ENCODE results near the gene UCN2. TPM values are rescaled to one million over a fixed set of nuclear protein-coding genes. Genes with fewer than 3 reads are reported as not detected.

The UCN2 gene
- polyA plus RNA-seq, 3 donors = 0.61 TPM; not detected in 2

- H3K9me3 ChIP-seq (replicated peaks in 1 of 2; ENCODE audit: control insufficient read depth in 1 of 2, insufficient read depth in 1 of 2, low read length in 2 of 2) = no peaks in the 10 kb centered on the region
- H3K4me3 Mint-ChIP-seq = peak overlapping the region; percentile 47 to 78
- no peak overlapping the region for H2AFZ ChIP-seq (ENCODE audit: insufficient read depth, low read depth, low read length, poor library complexity, severe bottlenecking)
- peak; percentile 77 to 92 (median 84) for DNase-seq
- H3K27ac ChIP-seq (ENCODE audit: low read depth in 1 of 2, low read length in 2 of 2) = peak overlapping the region; percentile 85 to 86
- TF ChIP-seq, protein P1, sequence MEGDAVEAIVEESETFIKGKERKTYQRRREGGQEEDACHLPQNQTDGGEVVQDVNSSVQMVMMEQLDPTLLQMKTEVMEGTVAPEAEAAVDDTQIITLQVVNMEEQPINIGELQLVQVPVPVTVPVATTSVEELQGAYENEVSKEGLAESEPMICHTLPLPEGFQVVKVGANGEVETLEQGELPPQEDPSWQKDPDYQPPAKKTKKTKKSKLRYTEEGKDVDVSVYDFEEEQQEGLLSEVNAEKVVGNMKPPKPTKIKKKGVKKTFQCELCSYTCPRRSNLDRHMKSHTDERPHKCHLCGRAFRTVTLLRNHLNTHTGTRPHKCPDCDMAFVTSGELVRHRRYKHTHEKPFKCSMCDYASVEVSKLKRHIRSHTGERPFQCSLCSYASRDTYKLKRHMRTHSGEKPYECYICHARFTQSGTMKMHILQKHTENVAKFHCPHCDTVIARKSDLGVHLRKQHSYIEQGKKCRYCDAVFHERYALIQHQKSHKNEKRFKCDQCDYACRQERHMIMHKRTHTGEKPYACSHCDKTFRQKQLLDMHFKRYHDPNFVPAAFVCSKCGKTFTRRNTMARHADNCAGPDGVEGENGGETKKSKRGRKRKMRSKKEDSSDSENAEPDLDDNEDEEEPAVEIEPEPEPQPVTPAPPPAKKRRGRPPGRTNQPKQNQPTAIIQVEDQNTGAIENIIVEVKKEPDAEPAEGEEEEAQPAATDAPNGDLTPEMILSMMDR (IDR thresholded peaks at IDR 0.05) = no peak
- peak overlapping the region; percentile 92 to 96 (median 95) for H3K27ac Mint-ChIP-seq
- no peaks in the 10 kb centered on the region for H3K27me3 ChIP-seq (ENCODE audit: control insufficient read depth in 2 of 2, insufficient read depth in 2 of 2, low read length in 2 of 2)
- peaks cover 88 to 98% of the 10 kb centered on the region in 2 donors for H3K4me1 ChIP-seq (ENCODE audit: control insufficient read depth in 1 of 2, insufficient read depth in 2 of 2, low read length in 2 of 2)
- 0% methylated on average over 1 of the region's 3 CpGs for WGBS (ENCODE audit: insufficient coverage)
- peak overlapping the region in 1 of 3 experiments; percentile 60 for H3K4me3 ChIP-seq (replicated peaks in 1 of 3; ENCODE audit: low read depth in 2 of 3, low read length in 3 of 3)
- H3K9me3 Mint-ChIP-seq = peaks cover 0 to 14% (median 2%) of the 10 kb centered on the region in 7 donors
- peaks cover 19 to 60% of the 10 kb centered on the region in 2 donors for H3K36me3 Mint-ChIP-seq
- H3K4me1 Mint-ChIP-seq = peaks cover 87% of the 10 kb centered on the region
- peaks cover 0 to 5% (median 0%) of the 10 kb centered on the region in 3 donors for H3K27me3 Mint-ChIP-seq (ENCODE audit: low read depth in 3 of 3)
- H3K79me2 ChIP-seq (ENCODE audit: insufficient read depth, low read length) = peaks cover 10% of the 10 kb centered on the region
- no peaks in the 10 kb centered on the region for H4K20me1 ChIP-seq (ENCODE audit: insufficient read depth, low read length)
- peak overlapping the region; percentile 71 for H3K4me2 ChIP-seq (replicated peaks; ENCODE audit: extremely low read depth, low read length, poor library complexity, severe bottlenecking)
- intact Hi-C loops (cut with micrococcal nuclease) = no loop called here
- peak overlapping the region; percentile 39 for H3K9ac ChIP-seq (ENCODE audit: insufficient read depth, low read length, poor library complexity, severe bottlenecking)
- H3K36me3 ChIP-seq (replicated peaks in 1 of 2; ENCODE audit: control insufficient read depth in 1 of 2, insufficient read depth in 2 of 2, low read length in 2 of 2) = peaks cover 4 to 15% of the 10 kb centered on the region in 2 donors
Observed at GRCh38 chr3:48528754-48529153, 34.8 kb downstream of the UCN2 start.

DNA sequence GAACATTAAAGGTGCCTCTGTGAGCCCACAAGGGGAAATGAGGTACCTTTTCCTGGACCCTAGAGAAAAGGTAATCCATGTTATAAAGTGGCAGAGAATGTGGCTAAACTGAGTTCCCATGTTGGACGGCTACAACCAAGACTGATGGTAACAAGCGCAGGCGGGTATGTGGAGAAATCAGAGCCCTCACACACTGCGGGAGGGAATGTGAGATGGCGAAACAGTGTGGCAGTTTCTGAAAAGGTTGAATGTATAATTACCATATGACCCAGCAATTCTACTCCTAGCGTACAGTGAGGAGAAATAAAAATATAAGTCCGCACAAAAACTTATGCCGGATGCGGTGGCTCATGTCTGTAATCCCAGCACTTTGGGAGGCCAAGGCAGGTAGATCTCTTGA lies 35.5 kb downstream of the UCN2 start:
- Mint-ChIP-seq H3K27me3 (ENCODE audit: low read depth in 3 of 3) (peaks cover 0 to 5% (median 0%) of the 10 kb centered on the region in 3 donors), H3K27ac (peak overlapping the region; percentile 92 to 96 (median 95)), H3K4me3 (peak overlapping the region; percentile 18 to 78), H3K9me3 (peaks cover 0 to 9% (median 0%) of the 10 kb centered on the region in 7 donors), H3K36me3 (peaks cover 22 to 60% of the 10 kb centered on the region in 2 donors), H3K4me1 (peaks cover 81% of the 10 kb centered on the region)
- no peaks in the 10 kb centered on the region for H3K9me3 ChIP-seq (replicated peaks in 1 of 2; ENCODE audit: control insufficient read depth in 1 of 2, insufficient read depth in 1 of 2, low read length in 2 of 2)
- H3K27ac ChIP-seq (ENCODE audit: low read depth in 1 of 2, low read length in 2 of 2) = peak overlapping the region; percentile 85 to 86
- H4K20me1 ChIP-seq (ENCODE audit: insufficient read depth, low read length) = no peaks in the 10 kb centered on the region
- H3K4me2 ChIP-seq (replicated peaks; ENCODE audit: extremely low read depth, low read length, poor library complexity, severe bottlenecking) = peak overlapping the region; percentile 71
- peaks cover 82 to 93% of the 10 kb centered on the region in 2 donors for H3K4me1 ChIP-seq (ENCODE audit: control insufficient read depth in 1 of 2, insufficient read depth in 2 of 2, low read length in 2 of 2)
- TF ChIP-seq, protein P1 (IDR thresholded peaks at IDR 0.05) = no peak
- H3K27me3 ChIP-seq (ENCODE audit: control insufficient read depth in 2 of 2, insufficient read depth in 2 of 2, low read length in 2 of 2) = no peaks in the 10 kb centered on the region
- intact Hi-C loops (cut with micrococcal nuclease) = no loop called here
- peak; percentile 68 to 78 (median 69) for DNase-seq
- 0% methylated on average over 3 of the region's 9 CpGs for WGBS (ENCODE audit: insufficient coverage)
- peak overlapping the region; percentile 19 for H2AFZ ChIP-seq (ENCODE audit: insufficient read depth, low read depth, low read length, poor library complexity, severe bottlenecking)
- peaks cover 10% of the 10 kb centered on the region for H3K79me2 ChIP-seq (ENCODE audit: insufficient read depth, low read length)
- peaks cover 9 to 19% of the 10 kb centered on the region in 2 donors for H3K36me3 ChIP-seq (replicated peaks in 1 of 2; ENCODE audit: control insufficient read depth in 1 of 2, insufficient read depth in 2 of 2, low read length in 2 of 2)
- peak overlapping the region in 2 of 3 experiments; percentile 14 to 60 for H3K4me3 ChIP-seq (replicated peaks in 1 of 3; ENCODE audit: low read depth in 2 of 3, low read length in 3 of 3)
- H3K9ac ChIP-seq (ENCODE audit: insufficient read depth, low read length, poor library complexity, severe bottlenecking) = peak overlapping the region; percentile 39

Data from CD14-positive monocyte (primary cell).